Skeletal muscle tissue (tissue), 4 donors: Measurements from ENCODE around the gene GJC1. TPM values are rescaled to one million over a fixed set of nuclear protein-coding genes. Genes with fewer than 3 reads are reported as not detected.

ENCODE experiments used
- H3K27ac ChIP-seq: one replicate; pipeline ENCODE4 v1.7.0; 2013; ENCODE audit warnings: mild to moderate bottlenecking, low read depth, low read length, inconsistent platforms
- H3K27me3 ChIP-seq, 3 donors: one replicate each; pipeline ENCODE4 v1.7.0; 2013; ENCODE audit warnings: low read length in 3 of 3; ENCODE audit not compliant: control insufficient read depth in 3 of 3, insufficient read depth in 3 of 3
- H3K36me3 ChIP-seq, 3 donors: one replicate each; pipeline ENCODE4 v1.7.0; 2013; ENCODE audit warnings: low read length in 3 of 3; ENCODE audit not compliant: control insufficient read depth in 3 of 3, insufficient read depth in 3 of 3
- H3K4me1 ChIP-seq, 3 donors: one replicate each; pipeline ENCODE4 v1.7.0; 2013; ENCODE audit warnings: low read length in 3 of 3, mild to moderate bottlenecking in 3 of 3; ENCODE audit not compliant: control insufficient read depth in 3 of 3, insufficient read depth in 3 of 3
- H3K4me3 ChIP-seq, 3 donors: one replicate each; pipeline ENCODE4 v1.7.0; 2013; ENCODE audit warnings: low read length in 3 of 3
- H3K9ac ChIP-seq, 3 donors: one replicate each; pipeline ENCODE4 v1.7.0; 2013; ENCODE audit warnings: low read length in 3 of 3, mild to moderate bottlenecking in 3 of 3, moderate library complexity in 2 of 3, low read depth in 1 of 3
- H3K9me3 ChIP-seq, 3 donors: one replicate each; pipeline ENCODE4 v1.7.0; 2013; ENCODE audit warnings: low read length in 3 of 3; ENCODE audit not compliant: control insufficient read depth in 3 of 3
- total RNA-seq: library from RNA; depleted of rRNA; stranded (reverse); fragments of >200 nt; gene quantifications from one replicate; pipeline ENCODE4 v1.2.3, GENCODE V29; 2014
- donor health status: Osteomylitis.

GJC1 gene
- total RNA-seq, 1 donor from 2014 or later: 24.5 TPM

DNA sequence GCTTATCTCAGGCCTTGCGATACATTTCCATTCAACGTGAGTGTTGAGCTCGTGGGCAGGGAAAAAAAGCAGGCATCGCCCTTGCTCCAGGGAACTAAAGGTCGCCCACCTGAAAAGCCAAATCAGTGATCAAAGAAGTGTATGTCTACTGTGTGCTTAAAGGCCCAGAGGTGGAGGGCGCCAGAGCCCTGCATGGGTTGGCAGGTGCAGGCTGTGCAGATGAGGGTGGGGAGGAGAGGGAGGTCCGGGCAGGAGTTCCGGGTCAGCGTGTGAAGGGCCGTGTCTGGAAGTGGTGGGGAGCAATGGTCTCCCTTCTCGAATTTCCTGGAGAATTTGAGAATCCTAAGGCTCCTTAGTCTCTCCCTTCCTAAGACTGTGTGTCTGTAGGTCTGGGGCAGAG is 64.1 kb downstream of the GJC1 start:
- H3K4me3 ChIP-seq: no peak overlapping the region
- H3K9ac ChIP-seq: no peak overlapping the region
- no peaks in the 10 kb centered on the region for H3K9me3 ChIP-seq
- peaks cover 0 to 2% (median 0%) of the 10 kb centered on the region in 3 donors for H3K4me1 ChIP-seq
- H3K36me3 ChIP-seq: no peaks in the 10 kb centered on the region
- H3K27ac ChIP-seq: no peak overlapping the region
- peaks cover 6 to 11% (median 9%) of the 10 kb centered on the region in 3 donors for H3K27me3 ChIP-seq

- no peak overlapping the region for H3K27ac ChIP-seq
- H3K9me3 ChIP-seq: no peaks in the 10 kb centered on the region
- H3K9ac ChIP-seq: no peak overlapping the region
- peaks cover 0 to 8% (median 5%) of the 10 kb centered on the region in 3 donors for H3K4me1 ChIP-seq
- no peaks in the 10 kb centered on the region for H3K36me3 ChIP-seq
- H3K27me3 ChIP-seq: peaks cover 19 to 28% (median 28%) of the 10 kb centered on the region in 3 donors
- H3K4me3 ChIP-seq: no peak overlapping the region
These were observed 66.9 kb downstream of the GJC1 start for GRCh38 chr17:44763170-44763569.

GRCh38 chr17:44761932-44762810 is 67.9 kb downstream of the GJC1 start:
- H3K36me3 ChIP-seq: no peaks in the 10 kb centered on the region
- H3K27ac ChIP-seq: no peak overlapping the region
- no peak overlapping the region for H3K9ac ChIP-seq
- no peaks in the 10 kb centered on the region for H3K9me3 ChIP-seq
- peaks cover 0 to 8% (median 5%) of the 10 kb centered on the region in 3 donors for H3K4me1 ChIP-seq
- peaks cover 28 to 38% (median 38%) of the 10 kb centered on the region in 3 donors for H3K27me3 ChIP-seq
- H3K4me3 ChIP-seq: no peak overlapping the region

GRCh38 chr17:44760474-44761308 is 69.4 kb downstream of the GJC1 start:
- H3K9ac ChIP-seq: no peak overlapping the region
- peaks cover 31 to 39% (median 37%) of the 10 kb centered on the region in 3 donors for H3K27me3 ChIP-seq
- no peaks in the 10 kb centered on the region for H3K36me3 ChIP-seq
- peaks cover 0 to 6% (median 5%) of the 10 kb centered on the region in 3 donors for H3K4me1 ChIP-seq
- no peak overlapping the region for H3K4me3 ChIP-seq
- H3K9me3 ChIP-seq: no peaks in the 10 kb centered on the region
- H3K27ac ChIP-seq: no peak overlapping the region

DNA sequence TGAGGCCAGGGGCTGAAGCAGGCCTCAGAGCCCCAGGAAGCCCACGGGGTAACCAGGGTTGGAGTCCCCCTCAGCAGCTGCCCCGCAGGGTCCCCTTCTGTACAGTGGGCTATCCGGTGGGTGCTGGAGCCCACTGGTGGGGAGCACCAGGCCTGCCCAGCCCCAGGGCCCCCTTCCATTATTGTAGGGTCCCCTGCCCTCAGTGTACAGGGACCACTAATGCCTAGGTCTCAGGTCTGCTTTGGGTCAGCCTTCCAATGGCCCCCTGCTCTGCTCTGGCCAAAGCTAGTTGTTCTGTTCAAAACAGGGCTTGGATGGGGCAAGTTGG is 70.2 kb downstream of the GJC1 start:
- Histone ChIP-seq H3K4me3 (no peak overlapping the region), H3K27ac (no peak overlapping the region), H3K4me1 (peaks cover 0 to 6% (median 5%) of the 10 kb centered on the region in 3 donors), H3K36me3 (no peaks in the 10 kb centered on the region), H3K9ac (no peak overlapping the region), H3K9me3 (no peaks in the 10 kb centered on the region), H3K27me3 (peaks cover 31 to 39% (median 37%) of the 10 kb centered on the region in 3 donors)

DNA sequence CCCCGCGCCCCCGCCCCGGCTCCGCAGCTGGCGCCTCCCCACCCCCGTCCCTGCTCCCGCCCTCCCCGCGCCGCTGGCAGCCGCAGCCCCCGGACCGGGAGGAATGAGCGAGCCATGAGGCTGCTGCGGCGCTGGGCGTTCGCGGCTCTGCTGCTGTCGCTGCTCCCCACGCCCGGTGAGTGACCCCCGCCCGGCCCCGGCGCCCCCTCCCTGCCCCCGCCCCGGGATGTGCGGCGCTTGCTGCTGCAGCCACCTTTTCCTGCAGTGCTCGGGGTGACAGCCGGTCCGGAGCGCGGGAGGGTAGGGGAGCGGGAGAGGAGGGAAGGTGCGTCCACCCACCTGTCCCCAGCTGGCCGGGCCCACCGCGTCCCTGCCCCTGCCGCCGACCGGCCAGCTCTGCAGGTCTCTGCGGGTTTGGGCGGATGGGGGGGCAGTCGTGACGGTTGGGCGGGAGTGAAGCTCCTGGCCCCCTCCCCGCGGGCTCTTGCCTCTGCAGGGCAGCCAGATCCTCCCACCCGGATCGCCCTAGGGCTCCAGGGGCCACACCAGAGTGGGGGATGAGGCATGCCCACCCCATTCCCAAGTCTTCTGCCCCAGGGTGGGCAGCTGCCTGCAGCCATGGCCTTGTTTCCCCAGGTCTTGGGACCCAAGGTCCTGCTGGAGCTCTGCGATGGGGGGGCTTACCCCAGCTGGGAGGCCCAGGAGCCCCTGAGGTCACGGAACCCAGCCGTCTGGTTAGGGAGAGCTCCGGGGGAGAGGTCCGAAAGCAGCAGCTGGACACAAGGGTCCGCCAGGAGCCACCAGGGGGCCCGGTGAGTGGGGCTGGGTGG is 70.8 kb downstream of the GJC1 start:
- H3K27me3 ChIP-seq: peaks cover 31 to 39% (median 37%) of the 10 kb centered on the region in 3 donors

GRCh38 chr17:44758414-44759085 is 71.5 kb downstream of the GJC1 start, which contains the start of gene ADAM11:
Gene ADAM11, plus strand, starts transcription at chr17:44758988. Its CDS starts 212 bp downstream, at chr17:44759200.
- Histone ChIP-seq H3K4me3 (peak within 1 kb of the TSS in 1 of 3 donors; percentile 36), H3K27me3 (peaks cover 33 to 41% (median 39%) of the 10 kb centered on the region in 3 donors), H3K9ac (no peak within 1 kb of the TSS), H3K4me1 (peaks cover 0 to 6% (median 5%) of the 10 kb centered on the region in 3 donors), H3K27ac (no peak within 1 kb of the TSS), H3K36me3 (no peaks in the 10 kb centered on the region), H3K9me3 (no peaks in the 10 kb centered on the region)

More for the DNA sequence above, 70.8 kb downstream of the GJC1 start:
- no peaks in the 10 kb centered on the region for H3K9me3 ChIP-seq
- no peak overlapping the region for H3K9ac ChIP-seq
- H3K36me3 ChIP-seq: no peaks in the 10 kb centered on the region
- peaks cover 0 to 6% (median 5%) of the 10 kb centered on the region in 3 donors for H3K4me1 ChIP-seq
- peak overlapping the region in 1 of 3 donors; percentile 36 for H3K4me3 ChIP-seq
- H3K27ac ChIP-seq: no peak overlapping the region

- no peaks in the 10 kb centered on the region for H3K9me3 ChIP-seq
- no peak overlapping the region for H3K9ac ChIP-seq
- no peaks in the 10 kb centered on the region for H3K36me3 ChIP-seq
- H3K27me3 ChIP-seq: peaks cover 35 to 41% (median 39%) of the 10 kb centered on the region in 3 donors
- peaks cover 0 to 6% (median 5%) of the 10 kb centered on the region in 3 donors for H3K4me1 ChIP-seq
- no peak overlapping the region for H3K4me3 ChIP-seq
- H3K27ac ChIP-seq: no peak overlapping the region
These were observed 72.1 kb downstream of the GJC1 start for GRCh38 chr17:44757918-44758413.
